ENCODE measurements around the gene N4BP2L2. TPM values are rescaled to one million over a fixed set of nuclear protein-coding genes. Genes with fewer than 3 reads are reported as not detected.

The N4BP2L2 gene
- total and polyA plus RNA-seq, 2 of the 13 experiments (the other 11 are each of a cell fraction or from before 2014, with no cell fraction given), result 58.9 to 81.2 TPM

- TF ChIP-seq MAZ (IDR thresholded peaks at IDR 0.05; ENCODE audit: borderline replicate concordance, low read depth, low read length) (no peak), MAZ (CRISPR knock-in tag; IDR thresholded peaks at IDR 0.05; ENCODE audit: low read depth) (no peak), ZNF652 (CRISPR knock-in tag; IDR thresholded peaks at IDR 0.05; ENCODE audit: borderline replicate concordance, low read depth) (no peak), ATF6 (CRISPR knock-in tag; conservative IDR thresholded peaks at IDR 0.05) (no peak), AHDC1 (CRISPR knock-in tag; IDR thresholded peaks at IDR 0.05; ENCODE audit: borderline replicate concordance) (0 out of 2 replicates have a peak, but pooled peaks have one; percentile 37), ZNF552 (CRISPR knock-in tag; IDR thresholded peaks at IDR 0.05; ENCODE audit: borderline replicate concordance) (no peak), ZNF816 (CRISPR knock-in tag; IDR thresholded peaks at IDR 0.05; ENCODE audit: borderline replicate concordance) (peak; percentile 49; the same call in 1 of the 2 replicates)
These were observed 47.0 kb upstream of the N4BP2L2 start (continued) for GRCh38 chr13:32585550-32586079.
